Esophagus muscularis mucosa (tissue), 3 donors: ENCODE data around the gene ZFYVE19.

Experiments used
- CTCF ChIP-seq, 3 experiments: fragments of 200-600 bp in 2 of 3; fragments of 450-650 bp in 1 of 3; sonication (generic) in 2 of 3; IDR thresholded peaks; one replicate each; pipeline ENCODE4 v1.5.1; 2017 to 2019; ENCODE audit warnings: antibody characterized with exemption in 3 of 3, mild to moderate bottlenecking in 2 of 3, moderate library complexity in 1 of 3
- EP300 ChIP-seq: sonication (generic); formaldehyde crosslinking; IDR thresholded peaks from one replicate; pipeline ENCODE4 v1.6.1; 2017; ENCODE audit warnings: antibody characterized with exemption

GRCh38 chr15:40852529-40852928 is 45.6 kb downstream of the ZFYVE19 start:
- TF ChIP-seq EP300 = no peak
- no peak for TF ChIP-seq CTCF (IDR thresholded peaks at IDR 0.05)
